Middle frontal gyrus (tissue), 1 donor: ENCODE measurements around the gene DBNL.

Source experiments
- DNase-seq: peaks from one replicate; pipeline ENCODE4 v3.0.0-alpha.2; 2015; ENCODE audit warnings: low spot score; ENCODE audit errors: extremely low spot score

DBNL gene

DNA sequence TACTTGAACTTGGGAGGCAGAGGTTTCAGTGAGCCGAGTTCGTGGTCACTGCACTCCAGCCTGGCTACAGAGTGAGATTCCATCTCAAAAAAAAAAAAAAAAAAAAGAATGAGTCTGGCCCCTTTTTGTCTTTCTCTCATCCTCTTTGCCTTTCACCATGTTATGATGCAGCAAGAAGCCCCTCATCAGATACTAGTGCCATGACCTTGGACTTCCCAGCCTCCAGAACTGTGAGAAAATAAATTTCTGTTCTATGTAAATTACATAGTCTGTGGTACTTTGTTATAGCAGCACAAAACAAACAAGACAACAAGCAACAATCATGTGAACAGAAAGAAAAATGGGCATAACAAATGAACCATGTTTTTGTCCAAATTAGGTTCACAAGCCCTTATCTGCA, 2.3 kb upstream of the DBNL start:
- no peak for DNase-seq

DNA sequence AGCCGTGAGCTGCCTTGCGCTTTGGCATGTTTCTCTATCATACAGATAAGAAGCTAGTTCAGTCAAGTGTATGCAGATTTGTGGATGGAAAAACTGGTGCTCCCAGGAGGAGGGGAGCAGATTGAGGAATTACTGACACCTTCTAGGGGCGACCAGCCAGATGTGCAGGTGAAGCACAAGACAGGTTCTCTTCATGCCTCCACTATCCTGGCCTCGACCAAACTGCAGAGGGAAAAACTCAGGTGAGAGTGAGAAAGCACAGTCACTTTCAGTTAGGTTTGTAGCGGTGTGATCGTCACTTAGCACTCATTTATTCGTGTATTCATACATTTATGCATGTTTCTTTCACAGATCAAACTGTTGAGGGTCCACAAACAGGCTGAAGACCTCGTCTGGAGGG, 600 bp upstream of the DBNL start:
- no peak for DNase-seq

DNA sequence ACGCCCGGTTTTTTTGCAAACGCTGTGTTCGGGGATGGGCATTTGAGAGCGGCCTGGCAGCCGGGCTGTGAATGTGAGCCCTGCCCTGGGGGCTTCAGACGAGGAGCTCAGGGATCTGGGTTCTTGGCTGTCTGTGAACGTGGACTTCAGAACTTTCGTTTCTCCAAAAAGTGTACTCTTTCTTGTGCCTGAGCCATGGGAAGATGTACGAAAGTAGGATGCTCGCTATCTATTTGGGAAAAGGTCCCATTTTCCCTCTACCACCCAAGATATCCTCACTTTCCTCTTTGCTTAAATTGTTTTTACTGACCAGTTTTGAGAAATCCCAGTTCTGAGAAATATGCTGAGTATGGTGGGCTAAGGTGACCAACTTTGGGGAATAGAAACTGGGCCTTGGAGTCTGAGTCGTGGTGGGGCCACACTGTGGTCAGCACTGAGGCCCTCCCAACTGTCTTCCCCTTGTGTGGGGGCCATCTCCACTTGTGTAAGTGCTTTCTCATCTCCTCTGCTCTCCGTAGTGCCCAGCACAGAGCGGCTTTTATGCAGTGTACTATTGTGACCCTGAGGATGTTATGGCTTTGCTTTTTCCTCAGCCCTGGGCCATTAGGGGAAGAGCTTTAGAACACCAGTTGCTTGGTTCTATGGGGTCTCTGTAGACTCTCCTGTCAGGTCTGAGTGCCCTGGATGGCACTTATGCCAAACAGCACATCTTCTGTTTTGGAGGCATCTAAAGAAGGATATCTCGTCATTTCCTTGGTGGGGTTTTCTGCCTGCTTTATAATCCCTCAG, 918 bp downstream of the DBNL start:
- DNase-seq, result no peak

DNA sequence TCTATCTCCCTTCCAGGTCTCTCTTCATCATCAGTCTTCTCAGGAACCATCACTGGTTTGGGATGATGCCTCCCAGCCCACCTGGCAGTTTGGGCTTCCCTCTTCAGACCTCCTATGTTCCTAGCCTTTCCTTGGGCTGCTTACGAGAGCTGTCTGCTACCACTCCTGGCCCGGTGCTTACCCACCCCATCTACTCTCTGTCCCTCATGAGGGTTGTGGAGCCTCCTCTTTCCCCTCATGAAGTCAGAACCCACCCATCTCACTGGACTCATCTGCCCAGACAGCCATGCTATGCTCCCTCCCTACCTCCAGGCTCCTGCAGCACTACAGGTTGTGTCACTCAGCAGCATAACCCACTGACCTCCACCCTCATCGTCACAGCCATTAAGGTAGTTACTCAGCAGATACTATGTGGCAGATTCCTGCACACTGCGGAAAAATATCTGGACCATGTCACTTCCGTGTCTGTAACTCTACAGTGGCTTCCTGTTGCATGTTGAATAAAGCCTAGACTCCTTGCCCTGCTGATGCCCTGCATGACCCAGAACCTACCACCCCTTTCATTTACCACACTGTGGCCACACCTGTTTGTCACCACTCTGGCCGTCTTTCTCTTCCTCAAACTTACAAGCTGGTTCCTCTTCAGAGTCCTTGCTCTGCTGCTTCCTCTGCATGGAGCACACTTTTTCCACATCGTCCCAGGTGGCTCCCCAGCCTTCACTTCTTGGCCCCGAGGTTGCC, 2.0 kb downstream of the DBNL start:
- DNase-seq, result no peak

DNA sequence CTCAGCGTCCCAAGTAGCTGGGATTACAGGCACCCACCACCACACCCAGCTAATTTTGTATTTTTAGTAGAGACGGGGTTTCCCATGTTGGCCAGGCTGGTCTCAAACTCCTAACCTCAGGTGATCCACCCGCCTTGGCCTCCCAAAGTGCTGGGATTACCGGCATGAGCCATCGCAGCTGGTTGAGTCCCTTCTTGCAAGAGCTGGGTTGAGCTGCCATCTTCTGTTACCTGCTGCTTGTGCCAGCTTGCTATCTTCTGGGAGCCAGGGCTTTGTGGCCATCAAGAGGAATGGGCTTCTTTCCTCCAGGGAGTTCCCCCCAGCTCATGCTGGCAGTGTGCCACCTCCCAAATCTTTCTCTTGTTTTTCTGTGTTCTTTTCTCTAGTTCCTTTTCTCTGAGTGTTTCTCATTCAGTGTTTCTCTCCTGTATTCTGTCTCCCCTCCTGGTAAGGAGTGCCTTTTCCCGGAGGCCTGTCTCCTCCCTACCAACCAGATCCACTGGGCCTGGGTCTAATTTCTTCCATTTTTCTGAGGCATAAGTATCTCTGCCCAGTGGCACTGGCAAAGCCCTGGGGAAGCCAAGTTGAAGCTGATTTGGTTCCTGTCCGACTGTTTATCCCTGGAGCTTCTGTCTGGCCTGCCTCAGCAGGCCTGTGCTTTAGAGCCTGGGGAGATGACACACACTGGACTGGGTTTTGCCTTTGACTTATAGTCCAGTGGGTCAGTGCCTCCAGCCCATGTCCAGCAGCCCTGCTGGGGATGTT, 3.7 kb downstream of the DBNL start:
- no peak for DNase-seq

DNA sequence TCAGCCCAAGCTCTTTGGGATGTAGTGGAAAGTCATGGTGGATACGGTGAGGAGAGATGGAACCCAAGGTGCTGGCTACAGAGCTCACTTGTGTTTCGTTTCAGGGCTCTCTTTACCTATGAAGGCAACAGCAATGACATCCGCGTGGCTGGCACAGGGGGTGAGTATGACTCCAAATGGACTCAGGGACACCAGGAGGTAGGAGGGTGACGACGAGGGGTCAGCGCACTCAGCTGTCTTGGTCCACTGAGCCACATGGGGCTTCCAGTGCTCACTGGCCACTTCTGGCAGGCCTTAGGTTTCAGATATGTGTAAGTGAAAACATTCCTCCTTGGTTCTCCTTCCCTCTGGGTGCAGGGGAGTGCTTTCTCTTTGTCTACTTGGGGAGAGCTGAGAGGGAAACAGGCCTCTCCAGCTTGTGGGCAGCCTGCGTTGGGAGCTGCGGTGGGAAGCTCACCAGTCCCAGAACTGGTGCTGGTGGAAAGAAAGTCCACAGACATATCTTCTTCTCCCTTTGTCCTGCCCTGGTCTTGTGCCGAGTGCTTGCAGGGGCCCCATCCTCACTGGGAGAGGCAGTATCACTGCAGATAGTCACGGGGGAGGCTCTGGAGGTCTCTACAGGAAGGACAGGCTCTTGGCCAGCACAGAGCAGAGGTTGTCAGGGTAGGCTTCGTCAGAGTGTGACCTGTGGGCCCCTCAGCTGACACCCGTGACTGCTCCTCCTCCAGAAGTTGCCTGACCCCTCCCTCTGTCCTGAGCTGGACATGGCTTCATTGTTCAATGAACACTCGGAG, 5.8 kb downstream of the DBNL start:
- no peak for DNase-seq

DNA sequence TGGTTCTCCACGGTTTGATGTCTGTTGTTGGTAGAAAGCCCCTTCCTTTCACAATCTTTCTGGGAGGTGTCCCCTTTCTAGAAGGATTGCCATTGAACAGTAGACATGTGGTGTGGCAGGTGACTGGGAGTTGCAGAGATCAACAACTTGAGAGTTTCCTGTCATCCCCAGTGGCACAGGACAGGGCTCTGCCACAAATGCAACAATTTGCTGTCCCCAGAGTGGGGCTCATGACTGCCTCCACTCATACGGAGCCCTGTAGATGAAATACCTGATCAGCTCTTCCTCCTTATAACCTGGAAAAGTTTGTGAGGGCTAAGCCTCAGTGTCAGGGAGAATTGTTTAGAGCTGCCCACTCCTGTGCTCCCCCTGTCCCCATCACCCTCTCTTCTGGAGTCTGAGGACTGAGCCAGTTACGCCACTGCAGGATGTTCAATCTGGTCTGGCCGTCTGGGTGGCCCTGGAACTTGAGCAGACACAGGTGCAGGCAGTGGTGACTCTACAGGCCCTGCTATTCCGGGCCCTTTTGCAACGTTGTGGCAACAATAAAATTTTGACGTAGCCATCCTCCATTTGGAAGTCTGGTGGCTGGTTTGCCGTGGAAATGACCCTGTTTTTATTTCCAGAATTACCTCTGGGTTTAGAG, 6.5 kb downstream of the DBNL start:
- DNase-seq, result no peak

DNA sequence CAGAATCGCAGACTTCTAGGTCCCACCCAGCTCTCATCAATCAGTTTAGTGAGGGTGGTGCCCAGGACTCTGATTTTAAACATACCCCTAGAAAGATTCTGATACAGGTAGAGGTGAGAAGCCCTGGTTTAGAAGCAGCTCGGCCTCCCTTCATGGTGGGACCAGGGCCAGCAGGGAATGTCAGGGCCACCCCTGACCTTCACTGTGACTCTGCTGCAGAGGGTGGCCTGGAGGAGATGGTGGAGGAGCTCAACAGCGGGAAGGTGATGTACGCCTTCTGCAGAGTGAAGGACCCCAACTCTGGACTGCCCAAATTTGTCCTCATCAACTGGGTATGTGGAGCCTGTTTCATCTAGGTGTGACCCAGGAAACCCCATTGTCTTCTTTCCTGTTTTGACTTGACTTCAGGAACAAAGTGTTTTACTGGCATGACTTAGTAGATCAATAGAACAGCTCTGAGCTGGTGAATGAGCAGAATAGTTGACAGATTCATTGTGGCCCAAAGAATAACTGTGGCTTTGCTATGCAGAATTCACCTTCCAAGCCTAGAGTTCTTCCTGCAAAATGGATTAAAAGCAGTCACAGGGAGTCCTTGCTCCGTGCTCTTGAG, 7.2 kb downstream of the DBNL start:
- DNase-seq, result no peak

DNA sequence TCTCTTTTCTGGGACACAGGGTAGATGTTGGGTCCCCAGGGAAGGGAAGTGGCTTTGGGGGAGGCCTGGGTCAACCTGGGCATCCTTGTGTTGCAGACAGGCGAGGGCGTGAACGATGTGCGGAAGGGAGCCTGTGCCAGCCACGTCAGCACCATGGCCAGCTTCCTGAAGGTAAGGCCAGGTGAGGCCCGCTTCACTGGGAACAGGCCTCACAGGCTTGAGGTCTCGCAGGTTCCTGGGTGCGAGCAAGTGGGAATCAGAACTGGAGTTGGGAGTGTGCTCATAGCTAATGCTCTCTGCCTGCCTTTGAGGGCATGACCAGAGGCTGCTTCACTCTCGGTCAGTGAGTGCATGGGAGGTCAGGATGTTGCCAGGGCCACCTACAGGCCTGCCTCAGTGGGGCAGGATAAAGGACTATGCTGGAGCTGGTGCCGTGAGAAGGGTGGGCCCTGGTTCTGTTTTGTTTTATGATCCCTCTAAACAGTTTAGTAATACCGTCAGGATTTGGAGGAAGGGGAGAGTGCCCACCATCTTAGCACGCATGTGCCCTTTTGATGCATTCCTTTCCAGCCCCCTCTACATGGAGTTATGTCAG, 8.4 kb downstream of the DBNL start:
- no peak for DNase-seq

DNA sequence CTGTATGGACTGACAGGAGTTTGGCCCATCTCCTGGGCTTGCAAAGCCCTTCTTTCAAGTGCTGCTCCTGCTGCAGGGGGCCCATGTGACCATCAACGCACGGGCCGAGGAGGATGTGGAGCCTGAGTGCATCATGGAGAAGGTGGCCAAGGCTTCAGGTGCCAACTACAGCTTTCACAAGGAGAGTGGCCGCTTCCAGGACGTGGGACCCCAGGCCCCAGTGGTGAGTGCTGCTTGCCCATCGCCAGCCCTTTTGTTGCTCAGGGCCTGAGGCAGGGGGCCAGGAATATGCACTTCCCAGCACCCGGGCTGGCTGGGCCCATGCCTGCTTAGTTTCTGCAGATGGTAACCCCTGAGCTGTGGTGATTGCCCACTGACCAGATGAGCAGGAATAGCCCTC, 12.2 kb downstream of the DBNL start:
- no peak for DNase-seq

DNA sequence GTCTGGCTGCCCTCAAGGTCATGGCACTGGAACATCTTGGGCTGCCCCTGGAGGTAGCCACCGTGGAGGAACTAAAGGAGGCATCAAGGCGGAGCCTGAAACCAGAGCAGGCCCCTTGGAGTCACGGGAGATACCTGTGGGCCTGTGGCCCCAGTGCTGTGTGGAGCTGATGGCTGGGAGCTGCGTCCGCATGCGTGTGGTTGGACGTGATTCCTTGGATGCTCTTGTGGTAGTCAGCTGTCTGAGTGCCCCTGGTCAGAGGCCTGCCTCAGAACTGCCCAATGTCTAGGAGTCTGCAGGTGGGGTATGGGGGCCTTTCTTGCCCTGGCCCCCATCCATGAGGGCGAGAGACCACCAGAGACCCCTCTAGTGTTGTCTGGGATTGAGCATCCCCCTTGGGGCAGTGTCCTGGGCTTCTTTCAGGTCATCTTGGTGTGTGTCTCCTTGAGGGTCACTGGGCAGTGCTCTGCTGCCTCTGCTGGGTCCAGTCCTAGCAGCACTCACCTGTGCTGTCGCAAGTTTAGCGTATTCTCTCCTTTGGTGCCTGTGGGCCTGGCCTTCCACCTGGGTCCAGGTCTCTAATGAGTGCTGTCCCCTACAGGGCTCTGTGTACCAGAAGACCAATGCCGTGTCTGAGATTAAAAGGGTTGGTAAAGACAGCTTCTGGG, 12.8 kb downstream of the DBNL start:
- DNase-seq, result no peak

DNA sequence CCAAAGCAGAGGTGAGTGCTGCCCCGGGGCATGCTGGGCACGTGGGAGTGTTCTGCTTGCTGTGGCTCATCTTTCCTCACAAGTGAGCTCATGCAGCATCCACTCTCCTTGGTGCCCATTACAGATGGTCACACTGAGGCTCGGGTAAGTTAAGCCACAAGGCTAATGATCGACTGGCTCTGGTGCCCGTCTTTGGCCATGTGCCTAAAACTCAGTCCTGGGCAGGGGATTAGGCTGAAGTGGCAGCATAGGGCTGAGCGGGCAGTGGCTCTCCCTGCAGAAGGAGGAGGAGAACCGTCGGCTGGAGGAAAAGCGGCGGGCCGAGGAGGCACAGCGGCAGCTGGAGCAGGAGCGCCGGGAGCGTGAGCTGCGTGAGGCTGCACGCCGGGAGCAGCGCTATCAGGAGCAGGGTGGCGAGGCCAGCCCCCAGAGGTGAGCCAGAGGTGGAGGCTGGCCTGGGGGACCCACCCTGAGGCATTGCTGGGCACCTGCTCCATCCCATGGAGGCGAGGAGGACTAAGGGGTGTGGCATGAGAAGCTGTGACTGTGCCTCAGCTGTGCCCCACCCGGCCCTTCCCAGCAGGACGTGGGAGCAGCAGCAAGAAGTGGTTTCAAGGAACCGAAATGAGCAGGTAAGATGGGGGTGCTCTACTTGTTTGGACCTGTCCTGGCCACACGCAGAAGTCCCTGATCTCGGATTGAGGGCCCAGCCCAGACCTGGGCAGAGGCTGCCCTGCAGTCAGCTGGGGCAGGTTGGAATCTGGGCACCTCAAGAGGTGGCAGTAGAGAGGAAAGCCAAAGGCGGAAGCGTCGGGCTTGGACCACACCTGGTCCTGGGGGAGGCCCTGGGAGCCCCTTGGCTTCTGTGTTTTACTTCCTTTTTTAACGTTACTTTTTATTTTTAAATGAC, 13.6 kb downstream of the DBNL start:
- no peak for DNase-seq

DNA sequence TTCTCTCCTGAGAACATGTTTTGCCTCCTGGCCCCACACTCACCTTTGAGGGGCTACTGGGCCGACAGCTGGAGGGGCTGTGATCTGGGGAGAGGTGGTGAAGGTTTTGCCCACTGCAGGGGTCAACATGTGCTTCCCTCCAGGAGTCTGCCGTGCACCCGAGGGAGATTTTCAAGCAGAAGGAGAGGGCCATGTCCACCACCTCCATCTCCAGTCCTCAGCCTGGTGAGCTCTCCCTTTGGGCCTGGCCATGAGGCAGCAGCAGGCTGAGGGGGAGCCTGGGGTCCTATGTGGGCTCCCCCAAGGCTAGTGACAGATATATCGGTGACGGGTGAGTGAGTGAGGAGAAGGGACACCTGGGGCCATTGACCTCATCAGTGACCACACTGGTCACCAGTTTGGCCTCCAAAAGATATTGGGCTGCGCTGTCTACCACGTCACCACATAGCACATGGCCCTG, 14.3 kb downstream of the DBNL start:
- DNase-seq, result no peak

DNA sequence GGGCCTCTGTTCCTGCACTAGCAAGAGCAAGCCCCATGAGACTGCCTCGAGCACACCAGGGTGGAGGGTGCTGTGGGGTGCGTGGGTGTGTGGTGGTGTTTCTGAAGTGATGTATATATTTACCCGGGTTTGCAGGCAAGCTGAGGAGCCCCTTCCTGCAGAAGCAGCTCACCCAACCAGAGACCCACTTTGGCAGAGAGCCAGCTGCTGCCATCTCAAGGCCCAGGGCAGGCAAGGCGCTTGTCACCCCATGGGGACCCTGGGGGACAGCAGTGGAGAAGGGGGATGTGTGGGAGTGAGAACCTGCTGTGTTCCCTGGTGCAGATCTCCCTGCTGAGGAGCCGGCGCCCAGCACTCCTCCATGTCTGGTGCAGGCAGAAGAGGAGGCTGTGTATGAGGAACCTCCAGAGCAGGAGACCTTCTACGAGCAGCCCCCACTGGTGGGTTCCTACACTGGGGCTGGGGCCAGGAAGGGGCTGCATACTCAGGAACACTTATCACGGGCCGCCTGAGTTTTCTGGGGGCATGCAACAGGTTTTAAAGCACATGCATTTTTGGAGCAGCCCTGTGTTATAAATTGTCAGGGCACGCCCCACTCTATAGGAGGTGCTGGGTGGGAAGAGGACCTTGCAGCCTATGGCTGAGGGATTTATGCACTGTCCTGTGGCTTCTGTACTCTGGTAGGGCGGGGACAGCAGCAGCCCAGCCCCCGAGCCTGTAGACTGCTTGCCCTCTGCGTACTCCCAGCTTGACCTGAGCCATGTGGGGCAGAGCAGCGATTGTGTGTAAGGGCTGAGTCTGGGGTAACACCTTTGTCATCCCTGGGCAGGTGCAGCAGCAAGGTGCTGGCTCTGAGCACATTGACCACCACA, 15.0 kb downstream of the DBNL start:
- no peak for DNase-seq

DNA sequence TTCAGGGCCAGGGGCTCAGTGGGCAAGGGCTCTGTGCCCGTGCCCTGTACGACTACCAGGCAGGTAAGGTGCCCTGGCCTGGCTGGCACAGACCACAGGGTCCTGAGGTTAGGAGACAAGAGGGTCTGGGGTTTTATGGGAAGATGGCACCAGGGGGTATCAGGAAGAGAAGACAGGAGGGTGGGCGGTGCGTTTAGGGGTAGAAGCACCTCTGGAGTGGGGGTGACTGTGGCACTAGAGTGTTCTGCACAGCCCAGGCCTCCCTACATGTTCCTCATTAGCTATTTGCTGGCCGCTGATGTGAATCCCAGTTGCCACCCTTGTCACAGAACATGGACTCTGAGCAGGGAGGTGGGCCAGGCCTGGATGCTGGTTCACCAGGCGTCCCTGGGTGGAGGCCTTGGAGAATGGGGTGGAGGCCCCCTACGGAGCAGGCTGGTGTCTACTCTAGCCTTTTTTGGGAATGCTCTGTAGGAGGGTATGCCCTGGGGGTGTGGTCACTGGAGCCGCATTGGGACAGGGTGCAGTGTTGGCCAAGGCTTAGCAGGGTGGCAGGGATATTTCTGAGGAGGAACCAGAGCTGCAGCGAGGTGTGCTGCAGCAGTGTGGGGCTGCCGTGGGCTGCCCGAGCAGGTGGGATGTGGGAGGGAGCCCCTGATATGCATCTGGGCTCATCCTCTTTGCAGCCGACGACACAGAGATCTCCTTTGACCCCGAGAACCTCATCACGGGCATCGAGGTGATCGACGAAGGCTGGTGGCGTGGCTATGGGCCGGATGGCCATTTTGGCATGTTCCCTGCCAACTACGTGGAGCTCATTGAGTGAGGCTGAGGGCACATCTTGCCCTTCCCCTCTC, 15.8 kb downstream of the DBNL start:
- DNase-seq, result no peak

DNA sequence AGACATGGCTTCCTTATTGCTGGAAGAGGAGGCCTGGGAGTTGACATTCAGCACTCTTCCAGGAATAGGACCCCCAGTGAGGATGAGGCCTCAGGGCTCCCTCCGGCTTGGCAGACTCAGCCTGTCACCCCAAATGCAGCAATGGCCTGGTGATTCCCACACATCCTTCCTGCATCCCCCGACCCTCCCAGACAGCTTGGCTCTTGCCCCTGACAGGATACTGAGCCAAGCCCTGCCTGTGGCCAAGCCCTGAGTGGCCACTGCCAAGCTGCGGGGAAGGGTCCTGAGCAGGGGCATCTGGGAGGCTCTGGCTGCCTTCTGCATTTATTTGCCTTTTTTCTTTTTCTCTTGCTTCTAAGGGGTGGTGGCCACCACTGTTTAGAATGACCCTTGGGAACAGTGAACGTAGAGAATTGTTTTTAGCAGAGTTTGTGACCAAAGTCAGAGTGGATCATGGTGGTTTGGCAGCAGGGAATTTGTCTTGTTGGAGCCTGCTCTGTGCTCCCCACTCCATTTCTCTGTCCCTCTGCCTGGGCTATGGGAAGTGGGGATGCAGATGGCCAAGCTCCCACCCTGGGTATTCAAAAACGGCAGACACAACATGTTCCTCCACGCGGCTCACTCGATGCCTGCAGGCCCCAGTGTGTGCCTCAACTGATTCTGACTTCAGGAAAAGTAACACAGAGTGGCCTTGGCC, 16.6 kb downstream of the DBNL start:
- DNase-seq, result no peak
